ENCODE data around the gene GSTA1. TPM values are rescaled to one million over a fixed set of nuclear protein-coding genes. Genes with fewer than 3 reads are reported as not detected.
"Not testable (repeated sequence)": the region's sequence is repeated elsewhere in the genome, so short reads cannot be mapped to it uniquely, and the experiment has no call there.

The GSTA1 gene
- total and polyA plus RNA-seq, 9 of the 15 experiments (the other 6 are each of a cell fraction or from before 2014, with no cell fraction given): 0.42 TPM; not detected in 8

GRCh38 chr6:52763322-52763916 is 40.2 kb downstream of the GSTA1 start, which contains the start of gene GSTA2:
GSTA2 (minus strand) TSS chr6:52763475; CDS start chr6:52757947, 5,528 bp downstream.
- H3K27ac ChIP-seq (ENCODE audit: extremely low read depth, low read depth, low read length); H3K4me2 ChIP-seq (ENCODE audit: insufficient read depth, low read length); H3K4me1 ChIP-seq (replicated peaks in 1 of 2; ENCODE audit: control insufficient read depth in 2 of 2, insufficient read depth in 2 of 2, low read length in 2 of 2); H3K9me3 ChIP-seq (replicated peaks; ENCODE audit: control insufficient read depth, insufficient read depth, low read depth, low read length); H3K27me3 ChIP-seq (ENCODE audit: control insufficient read depth in 2 of 2, insufficient read depth in 2 of 2, low read length in 2 of 2); in situ Hi-C loops (cut with MboI); POLR2A ChIA-PET; BruUV-seq (replicated peaks); H3K79me2 ChIP-seq (ENCODE audit: control insufficient read depth, insufficient read depth, low read length); CTCF ChIA-PET (ENCODE audit: low intra/inter-chr PET ratio); H3K9me1 ChIP-seq (ENCODE audit: control insufficient read depth, insufficient read depth, low read length); H3K36me3 ChIP-seq (ENCODE audit: control insufficient read depth, insufficient read depth, low read length); H3K4me3 ChIP-seq; H3K9ac ChIP-seq (ENCODE audit: insufficient read depth in 1 of 2, low read depth in 2 of 2, low read length in 2 of 2); H4K20me1 ChIP-seq (replicated peaks; ENCODE audit: control insufficient read depth, insufficient read depth, low read length): not testable (repeated sequence)
- ATAC-seq (peak; percentile 82), FAIRE-seq (peak; percentile 80), DNase-seq (ENCODE audit: extremely low read depth in 1 of 4, low spot score in 3 of 4) (peak in 2 of 4 experiments; percentile 7 to 33)
- TF ChIP-seq RAD21 (CRISPR knock-in tag; conservative IDR thresholded peaks at IDR 0.05 in 1 of 2, IDR thresholded peaks at IDR 0.05 in 1 of 2) (peak in 1 of 2 experiments; percentile 38; a peak in 2 of 4 replicates), C11orf30 (IDR thresholded peaks at IDR 0.05; ENCODE audit: low read depth) (peak; percentile 69), MAFG (tag; conservative IDR thresholded peaks at IDR 0.05) (peak; percentile 73), ZNF316 (IDR thresholded peaks at IDR 0.05) (peak; percentile 81), CTCF (IDR thresholded peaks at IDR 0.05 in 2 of 3, conservative IDR thresholded peaks at IDR 0.05 in 1 of 3; ENCODE audit: insufficient read depth in 2 of 3, low read depth in 1 of 3, low read length in 3 of 3) (peak in 2 of 3 experiments; percentile 31; a peak in 4 of 6 replicates), MAFF (IDR thresholded peaks at IDR 0.05; ENCODE audit: low read length) (peak; percentile 84), MAFK (IDR thresholded peaks at IDR 0.05; ENCODE audit: low read length) (peak; percentile 73)
- intact Hi-C loops (cut with micrococcal nuclease): loop anchor here (2.0 kb wide), 1 partner anchor 39 kb away; no protein-coding TSS in a partner anchor
- WGBS (ENCODE audit: insufficient coverage, low coverage, missing lambda C conversion rate): 0% methylated on average over 2 of the region's 2 CpGs
- peak within 1 kb of the TSS; percentile 55; the same call in 1 of the 2 replicates for H2AFZ ChIP-seq (ENCODE audit: low read depth, low read length)

All from K562 (cell line).